SK-N-SH treated with all-trans-retinoic acid at 6 μM for 48 hours (cell line): Measurements from ENCODE around the gene MALRD1.

Experiments used
- ATAC-seq: fragments of 200-7000 bp; cut with Tn5 transposase; 3 replicates; pipeline ENCODE4 v1.9.1; 2020; ENCODE audit warnings: mild to moderate bottlenecking, moderate library complexity
- ARNTL ChIP-seq: fragments of 450-650 bp; formaldehyde crosslinking; IDR thresholded peaks from 2 replicates; pipeline ENCODE4 v1.5.0; 2020; ENCODE audit warnings: low read depth, mild to moderate bottlenecking, moderate library complexity, borderline replicate concordance
- BACH2 ChIP-seq: fragments of 250-450 bp; sonication (Bioruptor Pico); IDR thresholded peaks from 2 replicates; pipeline ENCODE4 v1.9.0; 2021; ENCODE audit warnings: mild to moderate bottlenecking, borderline replicate concordance
- CREB5 ChIP-seq: fragments of 250-450 bp; sonication (Bioruptor Pico); IDR thresholded peaks from 2 replicates; pipeline ENCODE4 v1.5.1; 2020; ENCODE audit warnings: low read depth, mild to moderate bottlenecking, moderate library complexity
- CSDC2 ChIP-seq: fragments of 250-450 bp; sonication (Bioruptor Pico); IDR thresholded peaks from 2 replicates; pipeline ENCODE4 v1.5.0; 2020; ENCODE audit warnings: mild to moderate bottlenecking, moderate library complexity
- ESRRG ChIP-seq: fragments of 250-450 bp; sonication (Bioruptor Pico); IDR thresholded peaks from 2 replicates; pipeline ENCODE4 v1.6.1; 2021; ENCODE audit warnings: mild to moderate bottlenecking
- GLIS3 ChIP-seq: fragments of 250-450 bp; sonication (Bioruptor Pico); IDR thresholded peaks from 2 replicates; pipeline ENCODE4 v1.5.0; 2020; ENCODE audit warnings: mild to moderate bottlenecking, moderate library complexity
- ISL1 ChIP-seq: fragments of 250-450 bp; sonication (Bioruptor Pico); IDR thresholded peaks from 2 replicates; pipeline ENCODE4 v2.1.2; 2022; ENCODE audit warnings: mild to moderate bottlenecking, moderate library complexity
- PATZ1 ChIP-seq: fragments of 250-450 bp; sonication (Bioruptor Pico); IDR thresholded peaks from 2 replicates; pipeline ENCODE4 v1.8.0; 2020; ENCODE audit warnings: mild to moderate bottlenecking, moderate library complexity, borderline replicate concordance
- POU6F1 ChIP-seq: fragments of 250-450 bp; sonication (Bioruptor Pico); IDR thresholded peaks from 2 replicates; pipeline ENCODE4 v1.8.0; 2021; ENCODE audit warnings: low read depth, mild to moderate bottlenecking, moderate library complexity, borderline replicate concordance
- PPARA ChIP-seq: fragments of 250-450 bp; sonication (Bioruptor Pico); IDR thresholded peaks from 2 replicates; pipeline ENCODE4 v1.5.0; 2020; ENCODE audit warnings: mild to moderate bottlenecking, borderline replicate concordance
- RARB ChIP-seq: fragments of 250-450 bp; sonication (Bioruptor Pico); IDR thresholded peaks from 2 replicates; pipeline ENCODE4 v1.8.0; 2021; ENCODE audit warnings: mild to moderate bottlenecking, moderate library complexity
- TSHZ2 ChIP-seq: fragments of 250-450 bp; sonication (Bioruptor Pico); IDR thresholded peaks from 2 replicates; pipeline ENCODE4 v1.5.0; 2020; ENCODE audit warnings: mild to moderate bottlenecking, moderate library complexity
- ZC3H10 ChIP-seq: fragments of 250-450 bp; sonication (Bioruptor Pico); IDR thresholded peaks from 2 replicates; pipeline ENCODE4 v1.5.1; 2021; ENCODE audit warnings: mild to moderate bottlenecking, moderate library complexity
- ZFP3 ChIP-seq: fragments of 250-450 bp; sonication (Bioruptor Pico); IDR thresholded peaks from 2 replicates; pipeline ENCODE4 v1.5.0; 2020; ENCODE audit warnings: mild to moderate bottlenecking, moderate library complexity
- ZNF565 ChIP-seq: fragments of 450-650 bp; formaldehyde crosslinking; conservative IDR thresholded peaks from 2 replicates; pipeline ENCODE4 v1.5.0; 2020; ENCODE audit warnings: low read depth, mild to moderate bottlenecking, moderate library complexity
- ZNF70 ChIP-seq: fragments of 450-650 bp; formaldehyde crosslinking; IDR thresholded peaks from 2 replicates; pipeline ENCODE4 v1.5.0; 2020; ENCODE audit warnings: mild to moderate bottlenecking, moderate library complexity
- ZNF8 ChIP-seq: fragments of 450-650 bp; formaldehyde crosslinking; IDR thresholded peaks from 2 replicates; pipeline ENCODE4 v1.5.0; 2020; ENCODE audit warnings: mild to moderate bottlenecking, moderate library complexity

The MALRD1 gene

GRCh38 chr10:19328582-19328981 is 280.0 kb downstream of the MALRD1 start (continued):
- TF ChIP-seq GLIS3 (CRISPR knock-in tag) (no peak), ZFP3 (CRISPR knock-in tag) (no peak), RARB (CRISPR knock-in tag) (no peak), ISL1 (CRISPR knock-in tag) (no peak), CSDC2 (CRISPR knock-in tag) (no peak), ARNTL (CRISPR knock-in tag) (no peak), ZC3H10 (CRISPR knock-in tag) (no peak)

GRCh38 chr10:19329475-19329874 is 280.9 kb downstream of the MALRD1 start:
- TF ChIP-seq POU6F1 (no peak), CSDC2 (CRISPR knock-in tag) (no peak), PPARA (no peak), BACH2 (no peak), PATZ1 (CRISPR knock-in tag) (no peak), ARNTL (CRISPR knock-in tag) (no peak), ZFP3 (CRISPR knock-in tag) (no peak), CREB5 (CRISPR knock-in tag) (no peak), GLIS3 (CRISPR knock-in tag) (no peak), TSHZ2 (CRISPR knock-in tag) (no peak)
- ATAC-seq = no peak

GRCh38 chr10:19332304-19332703 is 283.7 kb downstream of the MALRD1 start:
- ATAC-seq = no peak
- no peak for TF ChIP-seq ZC3H10 (CRISPR knock-in tag)
- no peak for TF ChIP-seq RARB (CRISPR knock-in tag)
- TF ChIP-seq ZNF8 = no peak
- TF ChIP-seq ZNF565 (CRISPR knock-in tag) = no peak
- TF ChIP-seq PATZ1 (CRISPR knock-in tag) = no peak
- TF ChIP-seq ZNF70 (CRISPR knock-in tag) = no peak

- TF ChIP-seq ZNF70 (CRISPR knock-in tag) = no peak
- TF ChIP-seq ESRRG (CRISPR knock-in tag) = no peak
- TF ChIP-seq PATZ1 (CRISPR knock-in tag) = no peak
- ATAC-seq = no peak
Measured at GRCh38 chr10:19333631-19334030, 285.0 kb downstream of the MALRD1 start.
